ENCODE measurements around the gene ZMAT5.

GRCh38 chr22:29722587-29722986 lies 44.2 kb downstream of the ZMAT5 start:
- TF ChIP-seq RCOR1 (IDR thresholded peaks at IDR 0.05; ENCODE audit: low read depth, low read length) (no peak), RFX5 (IDR thresholded peaks at IDR 0.05) (no peak), POLR2A (IDR thresholded peaks at IDR 0.05; ENCODE audit: low read length) (no peak), CHD2 (IDR thresholded peaks at IDR 0.05; ENCODE audit: low read length, partially characterized antibody) (no peak), SMC3 (IDR thresholded peaks at IDR 0.05) (no peak), POLR2AphosphoS2 (conservative IDR thresholded peaks at IDR 0.05; ENCODE audit: low read length) (no peak), RAD21 (conservative IDR thresholded peaks at IDR 0.05 in 1 of 2, IDR thresholded peaks at IDR 0.05 in 1 of 2) (no peak), CEBPB (IDR thresholded peaks at IDR 0.05) (no peak)
- TF ChIP-seq, protein P1, sequence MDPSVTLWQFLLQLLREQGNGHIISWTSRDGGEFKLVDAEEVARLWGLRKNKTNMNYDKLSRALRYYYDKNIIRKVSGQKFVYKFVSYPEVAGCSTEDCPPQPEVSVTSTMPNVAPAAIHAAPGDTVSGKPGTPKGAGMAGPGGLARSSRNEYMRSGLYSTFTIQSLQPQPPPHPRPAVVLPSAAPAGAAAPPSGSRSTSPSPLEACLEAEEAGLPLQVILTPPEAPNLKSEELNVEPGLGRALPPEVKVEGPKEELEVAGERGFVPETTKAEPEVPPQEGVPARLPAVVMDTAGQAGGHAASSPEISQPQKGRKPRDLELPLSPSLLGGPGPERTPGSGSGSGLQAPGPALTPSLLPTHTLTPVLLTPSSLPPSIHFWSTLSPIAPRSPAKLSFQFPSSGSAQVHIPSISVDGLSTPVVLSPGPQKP (IDR thresholded peaks at IDR 0.05; ENCODE audit: low read depth, low read length): no peak
- TF ChIP-seq, protein P2, sequence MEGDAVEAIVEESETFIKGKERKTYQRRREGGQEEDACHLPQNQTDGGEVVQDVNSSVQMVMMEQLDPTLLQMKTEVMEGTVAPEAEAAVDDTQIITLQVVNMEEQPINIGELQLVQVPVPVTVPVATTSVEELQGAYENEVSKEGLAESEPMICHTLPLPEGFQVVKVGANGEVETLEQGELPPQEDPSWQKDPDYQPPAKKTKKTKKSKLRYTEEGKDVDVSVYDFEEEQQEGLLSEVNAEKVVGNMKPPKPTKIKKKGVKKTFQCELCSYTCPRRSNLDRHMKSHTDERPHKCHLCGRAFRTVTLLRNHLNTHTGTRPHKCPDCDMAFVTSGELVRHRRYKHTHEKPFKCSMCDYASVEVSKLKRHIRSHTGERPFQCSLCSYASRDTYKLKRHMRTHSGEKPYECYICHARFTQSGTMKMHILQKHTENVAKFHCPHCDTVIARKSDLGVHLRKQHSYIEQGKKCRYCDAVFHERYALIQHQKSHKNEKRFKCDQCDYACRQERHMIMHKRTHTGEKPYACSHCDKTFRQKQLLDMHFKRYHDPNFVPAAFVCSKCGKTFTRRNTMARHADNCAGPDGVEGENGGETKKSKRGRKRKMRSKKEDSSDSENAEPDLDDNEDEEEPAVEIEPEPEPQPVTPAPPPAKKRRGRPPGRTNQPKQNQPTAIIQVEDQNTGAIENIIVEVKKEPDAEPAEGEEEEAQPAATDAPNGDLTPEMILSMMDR (IDR thresholded peaks at IDR 0.05): no peak
- TF ChIP-seq, protein P3, sequence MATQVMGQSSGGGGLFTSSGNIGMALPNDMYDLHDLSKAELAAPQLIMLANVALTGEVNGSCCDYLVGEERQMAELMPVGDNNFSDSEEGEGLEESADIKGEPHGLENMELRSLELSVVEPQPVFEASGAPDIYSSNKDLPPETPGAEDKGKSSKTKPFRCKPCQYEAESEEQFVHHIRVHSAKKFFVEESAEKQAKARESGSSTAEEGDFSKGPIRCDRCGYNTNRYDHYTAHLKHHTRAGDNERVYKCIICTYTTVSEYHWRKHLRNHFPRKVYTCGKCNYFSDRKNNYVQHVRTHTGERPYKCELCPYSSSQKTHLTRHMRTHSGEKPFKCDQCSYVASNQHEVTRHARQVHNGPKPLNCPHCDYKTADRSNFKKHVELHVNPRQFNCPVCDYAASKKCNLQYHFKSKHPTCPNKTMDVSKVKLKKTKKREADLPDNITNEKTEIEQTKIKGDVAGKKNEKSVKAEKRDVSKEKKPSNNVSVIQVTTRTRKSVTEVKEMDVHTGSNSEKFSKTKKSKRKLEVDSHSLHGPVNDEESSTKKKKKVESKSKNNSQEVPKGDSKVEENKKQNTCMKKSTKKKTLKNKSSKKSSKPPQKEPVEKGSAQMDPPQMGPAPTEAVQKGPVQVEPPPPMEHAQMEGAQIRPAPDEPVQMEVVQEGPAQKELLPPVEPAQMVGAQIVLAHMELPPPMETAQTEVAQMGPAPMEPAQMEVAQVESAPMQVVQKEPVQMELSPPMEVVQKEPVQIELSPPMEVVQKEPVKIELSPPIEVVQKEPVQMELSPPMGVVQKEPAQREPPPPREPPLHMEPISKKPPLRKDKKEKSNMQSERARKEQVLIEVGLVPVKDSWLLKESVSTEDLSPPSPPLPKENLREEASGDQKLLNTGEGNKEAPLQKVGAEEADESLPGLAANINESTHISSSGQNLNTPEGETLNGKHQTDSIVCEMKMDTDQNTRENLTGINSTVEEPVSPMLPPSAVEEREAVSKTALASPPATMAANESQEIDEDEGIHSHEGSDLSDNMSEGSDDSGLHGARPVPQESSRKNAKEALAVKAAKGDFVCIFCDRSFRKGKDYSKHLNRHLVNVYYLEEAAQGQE (IDR thresholded peaks at IDR 0.05): no peak
- TF ChIP-seq, protein P4, sequence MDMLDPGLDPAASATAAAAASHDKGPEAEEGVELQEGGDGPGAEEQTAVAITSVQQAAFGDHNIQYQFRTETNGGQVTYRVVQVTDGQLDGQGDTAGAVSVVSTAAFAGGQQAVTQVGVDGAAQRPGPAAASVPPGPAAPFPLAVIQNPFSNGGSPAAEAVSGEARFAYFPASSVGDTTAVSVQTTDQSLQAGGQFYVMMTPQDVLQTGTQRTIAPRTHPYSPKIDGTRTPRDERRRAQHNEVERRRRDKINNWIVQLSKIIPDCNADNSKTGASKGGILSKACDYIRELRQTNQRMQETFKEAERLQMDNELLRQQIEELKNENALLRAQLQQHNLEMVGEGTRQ (IDR thresholded peaks at IDR 0.05): no peak

Measured in A549 (cell line).